Hepatocyte (in vitro differentiated cells): ENCODE measurements around the gene SNX9.

Source experiments
- EZH2 ChIP-seq: fragments of 200-600 bp; sonication (generic); IDR thresholded peaks from 2 replicates; pipeline ENCODE4 v1.6.1; 2016; ENCODE audit warnings: antibody characterized with exemption, mild to moderate bottlenecking, borderline replicate concordance
- EZH2phosphoT487 ChIP-seq: fragments of 200-600 bp; sonication (generic); IDR thresholded peaks from one replicate; pipeline ENCODE4 v1.6.1; 2018; ENCODE audit warnings: antibody characterized with exemption, mild to moderate bottlenecking, low read depth, moderate library complexity; ENCODE audit not compliant: unreplicated experiment, severe bottlenecking
- TF ChIP-seq, protein P1 (sequence below): fragments of 200-600 bp; sonication (generic); IDR thresholded peaks from 2 replicates; pipeline ENCODE4 v1.5.1; 2016; ENCODE audit warnings: antibody characterized with exemption, mild to moderate bottlenecking; ENCODE audit not compliant: poor library complexity

DNA sequence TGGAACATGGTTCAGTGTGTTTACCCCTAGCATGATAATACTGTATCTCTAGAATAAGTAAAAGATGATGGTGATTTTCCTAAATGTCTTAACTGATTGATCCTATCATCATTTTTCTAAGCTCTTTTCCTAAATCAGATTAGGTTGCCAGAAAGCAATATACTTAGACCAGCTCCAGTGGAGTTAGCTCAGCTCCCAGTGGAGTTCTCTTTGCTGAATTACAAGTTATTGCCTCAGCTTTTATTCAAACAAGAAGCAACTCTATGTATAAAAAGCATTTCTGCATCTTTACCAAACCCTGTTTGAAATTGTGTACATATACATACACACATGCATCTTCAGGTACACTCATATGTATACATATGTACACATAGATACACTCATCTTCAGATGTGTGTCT lies 44.9 kb downstream of the SNX9 start:
- TF ChIP-seq, protein P1, sequence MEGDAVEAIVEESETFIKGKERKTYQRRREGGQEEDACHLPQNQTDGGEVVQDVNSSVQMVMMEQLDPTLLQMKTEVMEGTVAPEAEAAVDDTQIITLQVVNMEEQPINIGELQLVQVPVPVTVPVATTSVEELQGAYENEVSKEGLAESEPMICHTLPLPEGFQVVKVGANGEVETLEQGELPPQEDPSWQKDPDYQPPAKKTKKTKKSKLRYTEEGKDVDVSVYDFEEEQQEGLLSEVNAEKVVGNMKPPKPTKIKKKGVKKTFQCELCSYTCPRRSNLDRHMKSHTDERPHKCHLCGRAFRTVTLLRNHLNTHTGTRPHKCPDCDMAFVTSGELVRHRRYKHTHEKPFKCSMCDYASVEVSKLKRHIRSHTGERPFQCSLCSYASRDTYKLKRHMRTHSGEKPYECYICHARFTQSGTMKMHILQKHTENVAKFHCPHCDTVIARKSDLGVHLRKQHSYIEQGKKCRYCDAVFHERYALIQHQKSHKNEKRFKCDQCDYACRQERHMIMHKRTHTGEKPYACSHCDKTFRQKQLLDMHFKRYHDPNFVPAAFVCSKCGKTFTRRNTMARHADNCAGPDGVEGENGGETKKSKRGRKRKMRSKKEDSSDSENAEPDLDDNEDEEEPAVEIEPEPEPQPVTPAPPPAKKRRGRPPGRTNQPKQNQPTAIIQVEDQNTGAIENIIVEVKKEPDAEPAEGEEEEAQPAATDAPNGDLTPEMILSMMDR: no peak
- TF ChIP-seq EZH2 (no peak), EZH2phosphoT487 (no peak)
